Activated CD4-positive, alpha-beta T cell treated with anti-CD3 and anti-CD28 coated beads, Interleukin-10, Interleukin-2, amounts not matched to agents 100 ng/mL and 50 ng/mL, durations not matched to agents 16 hours and 8 hours (primary cell): ENCODE results near the gene ONECUT3.

ENCODE experiments used
- DNase-seq: peaks from one replicate; pipeline ENCODE4 v3.0.0-alpha.2; 2020

ONECUT3 gene

GRCh38 chr19:1742989-1743696 is 10.2 kb upstream of the ONECUT3 start:
- no peak for DNase-seq

- DNase-seq: no peak
Observed at GRCh38 chr19:1744133-1744665, 9.1 kb upstream of the ONECUT3 start.

- no peak for DNase-seq
Observed at GRCh38 chr19:1744822-1745563, 8.3 kb upstream of the ONECUT3 start.

- DNase-seq: no peak
Observed at GRCh38 chr19:1745589-1746031, 7.7 kb upstream of the ONECUT3 start.

GRCh38 chr19:1746401-1747284 is 6.7 kb upstream of the ONECUT3 start:
- DNase-seq: no peak

- DNase-seq: peak; percentile 54
Observed at GRCh38 chr19:1747285-1748114, 5.8 kb upstream of the ONECUT3 start.

- peak; percentile 23 for DNase-seq
Observed at GRCh38 chr19:1748115-1748872, 5.0 kb upstream of the ONECUT3 start.

- no peak for DNase-seq
Observed at GRCh38 chr19:1748873-1749341, 4.4 kb upstream of the ONECUT3 start.

GRCh38 chr19:1749373-1750342 is 3.6 kb upstream of the ONECUT3 start:
- DNase-seq: no peak

- no peak for DNase-seq
Observed at GRCh38 chr19:1750343-1751021, 2.8 kb upstream of the ONECUT3 start.

- DNase-seq: no peak
Observed at GRCh38 chr19:1751367-1752008, 1.8 kb upstream of the ONECUT3 start.

- no peak for DNase-seq
Observed at GRCh38 chr19:1752009-1752756, 1.1 kb upstream of the ONECUT3 start.

GRCh38 chr19:1754018-1754635 is 821 bp downstream of the ONECUT3 start:
- DNase-seq: no peak

GRCh38 chr19:1754636-1755466 is 1.5 kb downstream of the ONECUT3 start:
- peak; percentile 44 for DNase-seq

GRCh38 chr19:1755467-1756171 is 2.3 kb downstream of the ONECUT3 start:
- no peak for DNase-seq

GRCh38 chr19:1756264-1756663 is 3.0 kb downstream of the ONECUT3 start:
- DNase-seq: no peak
